Left lung (tissue), 10 donors: Measurements from ENCODE around the gene LAMP5. TPM values are rescaled to one million over a fixed set of nuclear protein-coding genes. Genes with fewer than 3 reads are reported as not detected.

Experiments used
- ATAC-seq: fragments of 200-7000 bp; cut with Tn5 transposase; one replicate; pipeline ENCODE4 v1.9.1; 2020; ENCODE audit warnings: moderate library complexity
- DNase-seq, 4 donors: peaks; one replicate each; pipeline ENCODE4 v3.0.0-alpha.2; 2013 to 2020
- H3K27ac ChIP-seq, 2 donors: fragments of 200-600 bp; sonication (generic) in 1 of 2; one replicate each; pipeline versions ENCODE4 v1.5.0 to v1.8.0; 2020 to 2021
- H3K27me3 ChIP-seq, 2 donors: fragments of 200-600 bp; sonication (generic) in 1 of 2; one replicate each; pipeline versions ENCODE4 v1.5.0 to v1.8.0; 2020 to 2021
- H3K36me3 ChIP-seq, 2 donors: fragments of 200-600 bp; sonication (generic) in 1 of 2; one replicate each; pipeline versions ENCODE4 v1.5.0 to v1.8.0; 2020 to 2021
- H3K4me1 ChIP-seq, 2 donors: fragments of 200-600 bp; one replicate each; pipeline ENCODE4 v1.8.0; 2021
- H3K4me3 ChIP-seq, 2 donors: fragments of 200-600 bp; sonication (generic) in 1 of 2; one replicate each; pipeline versions ENCODE4 v1.5.0 to v1.8.0; 2020 to 2021; ENCODE audit warnings: mild to moderate bottlenecking in 1 of 2
- H3K9me3 ChIP-seq, 2 donors: fragments of 200-600 bp; sonication (generic) in 1 of 2; one replicate each; pipeline versions ENCODE4 v1.5.0 to v1.8.0; 2020 to 2021
- intact Hi-C, 2 donors: fragments of 100-400 bp; cut with DNase I; formaldehyde crosslinking; loops; one replicate each; pipeline versions ENCODE4 v1.11.2 to v1.14.2; 2022
- polyA plus RNA-seq, 6 donors: library from polyadenylated mRNA; unstranded; fragments of 120-200 nt; gene quantifications; one replicate each; pipeline ENCODE4 v1.2.1, GENCODE V29; 2013; ENCODE audit not compliant: insufficient read length in 6 of 6
- total RNA-seq, 2 donors: library from RNA; stranded (reverse); fragmentation: NEBNext Ultra II Directional; extraction: Animal tissue kit (Norgen Biotek cat#: 25700); gene quantifications; one replicate each; pipeline ENCODE4 v1.2.1, GENCODE V29; 2021
- TF ChIP-seq, protein P1 (sequence below), 2 donors: fragments of 200-600 bp; sonication (generic) in 1 of 2; IDR thresholded peaks; one replicate each; pipeline versions ENCODE4 v1.5.0 to v1.8.0; 2021; ENCODE audit warnings: antibody characterized with exemption in 2 of 2
- donor health status: DM: no; HTN: yes; CAD: no.
- donor health status: DM: no; HTN: no; CAD: no.

The LAMP5 gene
- total and polyA plus RNA-seq, 8 donors, result 0.47 to 5.3 (median 1.9) TPM

DNA sequence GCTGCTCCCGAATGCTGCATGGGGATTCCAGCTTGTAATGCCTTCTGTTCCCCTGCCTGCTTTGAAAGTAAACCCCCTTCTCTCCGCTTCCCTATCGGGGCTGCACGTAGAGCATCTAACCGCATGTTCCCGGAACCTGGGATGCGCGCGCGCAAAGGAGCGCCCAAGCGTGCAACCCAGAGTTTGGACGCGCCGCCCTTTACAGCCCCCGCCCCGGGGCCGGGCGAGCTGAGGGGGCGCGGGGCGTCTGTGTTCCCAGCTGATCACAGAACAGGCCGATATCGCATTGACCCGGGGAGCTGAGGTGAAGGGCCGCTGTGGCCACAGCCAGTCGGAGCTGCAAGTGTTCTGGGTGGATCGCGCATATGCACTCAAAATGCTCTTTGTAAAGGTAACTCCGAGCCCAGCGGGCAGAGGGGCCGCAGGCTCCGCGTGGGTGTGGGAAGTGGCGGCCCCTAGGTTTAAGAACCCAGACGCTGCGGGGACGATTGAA is 1.4 kb downstream of the LAMP5 start:
- Histone ChIP-seq H3K27ac (no peak overlapping the region), H3K36me3 (no peaks in the 10 kb centered on the region), H3K4me3 (peak overlapping the region; percentile 10 to 17), H3K9me3 (no peaks in the 10 kb centered on the region), H3K27me3 (peaks cover 40 to 94% of the 10 kb centered on the region in 2 donors), H3K4me1 (peaks cover 8 to 23% of the 10 kb centered on the region in 2 donors)
- DNase-seq (peak in 1 of 4 donors; percentile 67), ATAC-seq (peak; percentile 14)
- TF ChIP-seq, protein P1, sequence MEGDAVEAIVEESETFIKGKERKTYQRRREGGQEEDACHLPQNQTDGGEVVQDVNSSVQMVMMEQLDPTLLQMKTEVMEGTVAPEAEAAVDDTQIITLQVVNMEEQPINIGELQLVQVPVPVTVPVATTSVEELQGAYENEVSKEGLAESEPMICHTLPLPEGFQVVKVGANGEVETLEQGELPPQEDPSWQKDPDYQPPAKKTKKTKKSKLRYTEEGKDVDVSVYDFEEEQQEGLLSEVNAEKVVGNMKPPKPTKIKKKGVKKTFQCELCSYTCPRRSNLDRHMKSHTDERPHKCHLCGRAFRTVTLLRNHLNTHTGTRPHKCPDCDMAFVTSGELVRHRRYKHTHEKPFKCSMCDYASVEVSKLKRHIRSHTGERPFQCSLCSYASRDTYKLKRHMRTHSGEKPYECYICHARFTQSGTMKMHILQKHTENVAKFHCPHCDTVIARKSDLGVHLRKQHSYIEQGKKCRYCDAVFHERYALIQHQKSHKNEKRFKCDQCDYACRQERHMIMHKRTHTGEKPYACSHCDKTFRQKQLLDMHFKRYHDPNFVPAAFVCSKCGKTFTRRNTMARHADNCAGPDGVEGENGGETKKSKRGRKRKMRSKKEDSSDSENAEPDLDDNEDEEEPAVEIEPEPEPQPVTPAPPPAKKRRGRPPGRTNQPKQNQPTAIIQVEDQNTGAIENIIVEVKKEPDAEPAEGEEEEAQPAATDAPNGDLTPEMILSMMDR (IDR thresholded peaks at IDR 0.05), result no peak
- intact Hi-C loops, result no loop called here

DNA sequence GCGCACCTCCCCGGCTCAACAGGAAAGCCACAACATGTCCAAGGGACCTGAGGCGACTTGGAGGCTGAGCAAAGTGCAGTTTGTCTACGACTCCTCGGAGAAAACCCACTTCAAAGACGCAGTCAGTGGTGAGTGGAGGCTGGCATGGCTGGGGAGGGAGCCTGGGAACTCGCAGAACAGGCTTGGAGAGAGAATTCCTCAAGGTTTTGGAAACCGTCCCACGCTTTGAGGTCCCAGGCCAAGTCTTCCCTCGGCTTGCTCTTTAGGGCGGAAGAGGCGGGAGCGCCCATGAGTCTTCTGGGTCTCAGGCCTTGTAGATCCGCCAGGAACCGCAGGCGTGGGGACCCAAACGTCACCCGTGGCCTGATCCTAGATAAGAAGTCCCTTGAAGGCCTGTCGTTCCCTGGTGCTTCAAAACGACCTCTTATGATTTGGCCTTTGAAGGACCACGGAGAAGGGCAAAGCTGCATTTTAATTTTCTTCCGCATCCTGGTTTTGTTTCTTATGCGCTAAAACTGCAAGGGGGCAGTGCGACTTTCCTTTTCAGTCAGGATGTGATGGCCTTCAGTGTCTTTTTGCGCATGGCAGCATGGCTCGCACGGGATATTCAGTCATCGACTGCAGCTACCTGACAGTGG is 2.0 kb downstream of the LAMP5 start:
- ATAC-seq, result peak; percentile 72

DNA sequence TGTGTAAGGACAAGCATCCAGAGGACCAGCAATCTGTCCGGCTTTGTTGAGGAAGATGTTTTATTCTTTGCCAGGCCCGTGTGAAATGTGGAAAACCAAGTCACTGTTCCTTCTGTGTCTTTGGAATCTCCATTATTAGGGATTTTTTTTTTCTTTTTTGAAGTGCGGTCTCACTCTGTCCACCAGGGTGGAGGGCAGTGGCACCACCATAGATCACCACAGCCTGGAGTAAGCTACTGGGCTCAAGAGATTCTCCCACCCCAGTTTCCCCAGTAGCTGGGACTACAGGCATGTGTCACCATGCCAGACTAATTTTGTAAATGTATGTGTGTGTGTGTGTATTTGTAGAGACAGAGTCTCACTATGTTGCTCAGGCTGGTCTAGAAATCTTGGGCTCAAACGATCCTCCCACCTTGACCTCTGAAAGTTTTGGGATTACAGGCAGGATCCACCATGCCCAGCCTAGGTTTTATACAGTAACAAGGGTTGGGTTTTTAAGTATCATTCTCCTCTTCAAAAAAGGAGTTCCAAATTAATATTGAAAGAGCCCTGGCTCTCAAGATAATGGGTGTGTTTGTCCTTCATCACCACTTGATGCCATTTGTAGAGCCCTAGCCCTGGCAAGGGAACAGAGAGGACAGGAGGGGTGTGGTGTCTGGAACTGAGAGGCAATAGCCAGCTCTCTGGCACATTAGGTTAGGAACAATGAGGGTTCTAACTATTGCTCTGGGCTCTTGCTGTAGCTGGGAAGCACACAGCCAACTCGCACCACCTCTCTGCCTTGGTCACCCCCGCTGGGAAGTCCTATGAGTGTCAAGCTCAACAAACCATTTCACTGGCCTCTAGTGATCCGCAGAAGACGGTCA is 3.1 kb downstream of the LAMP5 start:
- Histone ChIP-seq H3K27me3 (peaks cover 37 to 79% of the 10 kb centered on the region in 2 donors), H3K4me1 (peaks cover 8 to 23% of the 10 kb centered on the region in 2 donors), H3K9me3 (no peaks in the 10 kb centered on the region), H3K36me3 (no peaks in the 10 kb centered on the region), H3K4me3 (no peak overlapping the region), H3K27ac (no peak overlapping the region)
- intact Hi-C loops, result no loop called here
- DNase-seq (peak in 1 of 4 donors; percentile 51), ATAC-seq (peak; percentile 78)
- TF ChIP-seq, protein P1 (IDR thresholded peaks at IDR 0.05), result no peak

More for the DNA sequence above, 2.0 kb downstream of the LAMP5 start:
- intact Hi-C loops, result no loop called here
- Histone ChIP-seq H3K9me3 (no peaks in the 10 kb centered on the region), H3K36me3 (no peaks in the 10 kb centered on the region), H3K4me3 (peak overlapping the region; percentile 10 to 17), H3K27ac (no peak overlapping the region), H3K27me3 (peaks cover 40 to 90% of the 10 kb centered on the region in 2 donors), H3K4me1 (peaks cover 8 to 23% of the 10 kb centered on the region in 2 donors)
- peak in 3 of 4 donors; percentile 54 to 67 (median 66) for DNase-seq
- TF ChIP-seq, protein P1 (IDR thresholded peaks at IDR 0.05), result no peak

DNA sequence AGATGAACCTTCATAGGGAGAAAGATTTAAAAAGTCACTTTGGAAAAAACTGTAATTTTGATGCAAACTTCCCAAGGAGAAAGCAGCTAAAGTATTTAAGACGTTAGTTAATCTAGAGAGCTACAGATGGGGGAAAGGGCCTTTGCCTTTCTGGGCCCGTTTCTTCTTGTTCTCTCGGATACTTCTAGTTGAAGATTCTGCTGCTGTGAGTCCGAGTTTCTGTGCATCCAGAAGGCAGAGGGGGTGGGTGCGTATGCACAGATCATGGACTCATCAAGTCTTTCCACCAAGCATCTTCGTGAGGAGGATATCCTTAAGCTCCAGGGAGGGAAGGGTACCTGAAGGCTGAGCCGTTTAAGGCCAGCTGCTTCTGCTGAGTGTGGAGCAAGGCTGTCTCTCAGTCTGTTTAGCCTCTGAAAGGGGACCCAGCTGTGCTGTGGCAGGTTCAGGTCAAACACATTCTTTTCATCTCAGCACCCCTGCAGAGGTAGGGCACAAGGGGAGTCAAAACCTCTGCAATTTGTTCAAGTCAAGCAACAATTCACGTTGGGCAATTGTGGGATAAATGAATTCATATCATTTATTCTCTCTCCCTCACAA is 4.3 kb downstream of the LAMP5 start:
- peaks cover 8 to 23% of the 10 kb centered on the region in 2 donors for H3K4me1 ChIP-seq
- intact Hi-C loops, result no loop called here
- DNase-seq (no peak), ATAC-seq (no peak)
- H3K36me3 ChIP-seq, result no peaks in the 10 kb centered on the region
- peaks cover 28 to 68% of the 10 kb centered on the region in 2 donors for H3K27me3 ChIP-seq
- TF ChIP-seq, protein P1 (IDR thresholded peaks at IDR 0.05), result no peak
- H3K9me3 ChIP-seq, result no peaks in the 10 kb centered on the region
- no peak overlapping the region for H3K27ac ChIP-seq
- H3K4me3 ChIP-seq, result no peak overlapping the region
